ENCODE data around the gene TTC9B. TPM values are rescaled to one million over a fixed set of nuclear protein-coding genes. Genes with fewer than 3 reads are reported as not detected.

TTC9B gene
- total and polyA plus RNA-seq, 2 of the 8 experiments (the other 6 are each of a cell fraction or from before 2014, with no cell fraction given) = 0.26 TPM; not detected in 1

DNA sequence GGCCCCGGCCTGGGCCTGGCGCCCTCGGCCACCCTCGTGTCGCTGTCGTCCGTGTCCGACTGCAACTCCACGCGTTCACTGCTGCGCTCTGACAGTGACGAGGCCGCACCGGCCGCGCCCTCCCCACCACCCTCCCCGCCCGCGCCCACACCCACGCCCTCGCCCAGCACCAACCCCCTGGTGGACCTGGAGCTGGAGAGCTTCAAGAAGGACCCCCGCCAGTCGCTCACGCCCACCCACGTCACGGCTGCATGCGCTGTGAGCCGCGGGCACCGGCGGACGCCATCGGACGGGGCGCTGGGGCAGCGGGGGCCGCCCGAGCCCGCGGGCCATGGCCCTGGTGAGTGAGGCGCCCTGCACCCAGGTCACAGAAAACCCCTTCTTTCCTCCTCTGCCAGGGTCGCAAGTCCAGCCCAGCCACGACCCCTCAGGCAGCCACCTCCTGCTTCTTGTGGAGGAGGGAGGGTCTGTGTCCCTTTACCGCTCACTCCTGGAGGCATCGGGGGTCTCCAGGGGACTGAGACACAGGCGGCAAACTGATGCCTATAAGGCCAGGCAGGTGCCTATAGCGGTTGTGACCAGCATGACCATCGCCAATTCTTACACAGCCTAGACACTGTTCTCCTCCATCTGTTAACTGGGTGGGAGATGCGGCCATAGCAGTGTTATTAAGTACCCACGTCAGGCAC is 4.2 kb downstream of the TTC9B start (continued):
- TF ChIP-seq SP2 (IDR thresholded peaks at IDR 0.05; ENCODE audit: low read length) = no peak

Data from H1 (cell line).